Liver (tissue), 9 donors: Measurements from ENCODE around the gene PCYOX1L. TPM values are rescaled to one million over a fixed set of nuclear protein-coding genes. Genes with fewer than 3 reads are reported as not detected.
A peak's percentile ranks its signal among the peaks of the same experiment; 100 is the strongest.

Source experiments
- DNase-seq: peaks from one replicate; pipeline ENCODE4 v3.0.0-alpha.2; 2017; ENCODE audit warnings: low spot score
- H3K27ac ChIP-seq, 2 donors: one replicate each; pipeline ENCODE4 v1.7.0; 2013; ENCODE audit warnings: inconsistent platforms in 2 of 2, low read length in 2 of 2, control low read depth in 1 of 2, low read depth in 1 of 2, mild to moderate bottlenecking in 1 of 2
- H3K27me3 ChIP-seq, 4 donors: one replicate each; pipeline versions ENCODE4 v1.6.1 to v1.7.0; 2013; ENCODE audit warnings: low read length in 3 of 4, inconsistent platforms in 1 of 4, mild to moderate bottlenecking in 1 of 4, moderate library complexity in 1 of 4; ENCODE audit not compliant: control insufficient read depth in 4 of 4, insufficient read depth in 4 of 4
- H3K36me3 ChIP-seq, 4 donors: one replicate each; pipeline versions ENCODE4 v1.6.1 to v1.7.0; 2013; ENCODE audit warnings: low read length in 3 of 4, mild to moderate bottlenecking in 3 of 4, low read depth in 1 of 4, moderate library complexity in 1 of 4; ENCODE audit not compliant: control insufficient read depth in 4 of 4, insufficient read depth in 3 of 4
- H3K4me1 ChIP-seq, 4 donors: one replicate each; pipeline versions ENCODE4 v1.6.1 to v1.7.0; 2013; ENCODE audit warnings: low read length in 3 of 4, mild to moderate bottlenecking in 3 of 4, moderate library complexity in 1 of 4; ENCODE audit not compliant: control insufficient read depth in 4 of 4, insufficient read depth in 4 of 4
- H3K4me3 ChIP-seq, 3 donors: one replicate each; pipeline versions ENCODE4 v1.6.1 to v1.7.0; 2013; ENCODE audit warnings: low read length in 3 of 3, control low read depth in 1 of 3, low read depth in 1 of 3, mild to moderate bottlenecking in 1 of 3
- H3K9ac ChIP-seq, 2 donors: one replicate each; pipeline ENCODE4 v1.7.0; 2013; ENCODE audit warnings: low read length in 2 of 2, mild to moderate bottlenecking in 2 of 2, moderate library complexity in 2 of 2, control low read depth in 1 of 2, low read depth in 1 of 2
- H3K9me3 ChIP-seq, 4 donors: one replicate each; pipeline versions ENCODE4 v1.6.1 to v1.7.0; 2013; ENCODE audit warnings: low read length in 3 of 4; ENCODE audit not compliant: control insufficient read depth in 4 of 4
- ATF3 ChIP-seq: IDR thresholded peaks from 2 replicates; pipeline ENCODE4 v1.6.1; 2016; ENCODE audit warnings: antibody characterized with exemption
- CTCF ChIP-seq: fragments of 150-350 bp; IDR thresholded peaks from 2 replicates; pipeline ENCODE4 v1.5.1; 2017; ENCODE audit warnings: improper control_type of control experiment, low read depth, low read length; ENCODE audit not compliant: missing input control
- EGR1 ChIP-seq, 2 donors: IDR thresholded peaks; 2 replicates each; pipeline ENCODE4 v1.6.1; 2016 to 2018; ENCODE audit warnings: antibody characterized with exemption in 2 of 2, low read depth in 2 of 2
- FOXA1 ChIP-seq: IDR thresholded peaks from 2 replicates; pipeline ENCODE4 v1.6.1; 2016; ENCODE audit warnings: antibody characterized with exemption
- FOXA2 ChIP-seq: IDR thresholded peaks from 2 replicates; pipeline ENCODE4 v1.6.1; 2016; ENCODE audit warnings: antibody characterized with exemption
- JUND ChIP-seq, 2 donors: IDR thresholded peaks; 2 replicates each; pipeline ENCODE4 v1.6.1; 2016; ENCODE audit warnings: antibody characterized with exemption in 2 of 2
- NR2F2 ChIP-seq: IDR thresholded peaks from 2 replicates; pipeline ENCODE4 v1.6.1; 2016; ENCODE audit warnings: antibody characterized with exemption
- RAD21 ChIP-seq, 2 donors: IDR thresholded peaks; 2 replicates each; pipeline ENCODE4 v1.6.1; 2016; ENCODE audit warnings: antibody characterized with exemption in 2 of 2, mild to moderate bottlenecking in 2 of 2
- REST ChIP-seq: IDR thresholded peaks from 2 replicates; pipeline ENCODE4 v1.6.1; 2016; ENCODE audit warnings: antibody characterized with exemption, mild to moderate bottlenecking
- RXRA ChIP-seq, 2 donors: IDR thresholded peaks; 2 replicates each; pipeline ENCODE4 v1.6.1; 2017 to 2018; ENCODE audit warnings: antibody characterized with exemption in 2 of 2, mild to moderate bottlenecking in 1 of 2
- SP1 ChIP-seq: IDR thresholded peaks from 2 replicates; pipeline ENCODE4 v1.6.1; 2018; ENCODE audit warnings: antibody characterized with exemption, mild to moderate bottlenecking
- TAF1 ChIP-seq: conservative IDR thresholded peaks from 2 replicates; pipeline ENCODE4 v1.6.1; 2016; ENCODE audit warnings: antibody characterized with exemption, mild to moderate bottlenecking
- YY1 ChIP-seq: IDR thresholded peaks from 2 replicates; pipeline ENCODE4 v1.6.1; 2016; ENCODE audit warnings: antibody characterized with exemption, mild to moderate bottlenecking
- ZBTB33 ChIP-seq: IDR thresholded peaks from 2 replicates; pipeline ENCODE4 v1.6.1; 2016; ENCODE audit warnings: antibody characterized with exemption
- WGBS: extraction: QIAGEN DNeasy Blood & Tissue Kit; methylation state at CpG from one replicate; pipeline ENCODE4 v1.1.7; 2013; 5-methylcytosine and 5-hydroxymethylcytosine counted together
- polyA plus RNA-seq, 2 donors: library from polyadenylated mRNA; stranded (reverse) in 1 of 2; unstranded in 1 of 2; fragments of 200-250 nt in 1 of 2; fragments of >200 nt in 1 of 2; fragmentation: Nextera tagmentation in 1 of 2; extraction: Ambion mirVana in 1 of 2; gene quantifications; one replicate each; pipeline versions ENCODE4 v1.2.1 to v1.2.3, GENCODE V29; 2013 to 2015
- total RNA-seq, 2 donors: library from RNA; depleted of rRNA; stranded (reverse); fragments of >200 nt; gene quantifications; one replicate each; pipeline ENCODE4 v1.2.3, GENCODE V29; 2014
- donor health status: healthy.
- donor health status: healthy.
- donor health status: healthy.
- donor health status: healthy.
- donor health status: healthy.

The PCYOX1L gene
- total and polyA plus RNA-seq, 4 donors, result 0.47 to 4.4 (median 1.1) TPM

- Histone ChIP-seq H3K9ac (no peak overlapping the region), H3K4me3 (no peak overlapping the region), H3K36me3 (no peaks in the 10 kb centered on the region), H3K27me3 (no peaks in the 10 kb centered on the region), H3K9me3 (no peaks in the 10 kb centered on the region), H3K27ac (peak overlapping the region; percentile 25), H3K4me1 (peaks cover 0 to 6% (median 0%) of the 10 kb centered on the region in 4 donors)
- no peak for DNase-seq
- 81% methylated on average over 12 of the region's 12 CpGs for WGBS
- peak; percentile 4 for TF ChIP-seq NR2F2
- TF ChIP-seq RXRA (IDR thresholded peaks at IDR 0.05), result peak in 1 of 2 donors; percentile 12
- TF ChIP-seq ATF3, result no peak
- no peak for TF ChIP-seq SP1
Measured at GRCh38 chr5:149382517-149383220, 24.8 kb downstream of the PCYOX1L start.

GRCh38 chr5:149383399-149383798, 25.6 kb downstream of the PCYOX1L start:
- H3K4me3 ChIP-seq, result no peak overlapping the region
- no peaks in the 10 kb centered on the region for H3K9me3 ChIP-seq
- whole genome bisulfite sequencing, result 82% methylated on average over 9 of the region's 9 CpGs
- H3K27ac ChIP-seq, result peak overlapping the region; percentile 25 to 58
- no peaks in the 10 kb centered on the region for H3K27me3 ChIP-seq
- TF ChIP-seq NR2F2, result peak; percentile 33
- peak in 1 of 2 donors; percentile 11 for TF ChIP-seq RAD21 (IDR thresholded peaks at IDR 0.05)
- no peak for TF ChIP-seq FOXA1
- TF ChIP-seq SP1, result peak; percentile 31
- no peak for TF ChIP-seq ZBTB33
- TF ChIP-seq REST, result no peak
- peaks cover 0 to 6% (median 0%) of the 10 kb centered on the region in 4 donors for H3K4me1 ChIP-seq
- H3K9ac ChIP-seq, result no peak overlapping the region
- DNase-seq, result no peak
- no peaks in the 10 kb centered on the region for H3K36me3 ChIP-seq

GRCh38 chr5:149386166-149386565, 28.3 kb downstream of the PCYOX1L start:
- Histone ChIP-seq H3K27me3 (no peaks in the 10 kb centered on the region), H3K4me3 (no peak overlapping the region), H3K9ac (no peak overlapping the region), H3K9me3 (no peaks in the 10 kb centered on the region), H3K36me3 (no peaks in the 10 kb centered on the region), H3K27ac (peak overlapping the region; percentile 11 to 19), H3K4me1 (peaks cover 0 to 6% (median 0%) of the 10 kb centered on the region in 4 donors)
- no peak for TF ChIP-seq FOXA2
- TF ChIP-seq CTCF, result no peak
- no peak for TF ChIP-seq RAD21 (IDR thresholded peaks at IDR 0.05)
- no peak for TF ChIP-seq YY1
- no peak for TF ChIP-seq RXRA (IDR thresholded peaks at IDR 0.05)
- TF ChIP-seq ATF3, result no peak
- TF ChIP-seq TAF1, result no peak
- TF ChIP-seq JUND (IDR thresholded peaks at IDR 0.05), result no peak
- TF ChIP-seq EGR1 (IDR thresholded peaks at IDR 0.05; ENCODE audit: low read depth in 2 of 2), result no peak
- TF ChIP-seq NR2F2, result no peak
- TF ChIP-seq FOXA1, result no peak
- WGBS, result 87% methylated on average over 5 of the region's 5 CpGs
- no peak for DNase-seq
